Neural progenitor cell (in vitro differentiated cells): ENCODE data around the gene ATP6V0A4. TPM values are rescaled to one million over a fixed set of nuclear protein-coding genes. Genes with fewer than 3 reads are reported as not detected.

Experiments
- DNase-seq: peaks from one replicate; pipeline ENCODE4 v3.0.0-alpha.2; 2016; ENCODE audit warnings: low spot score
- H2AFZ ChIP-seq: fragments of 200-600 bp; sonication (generic); replicated peaks from 2 replicates; pipeline ENCODE4 v1.6.1; 2016; ENCODE audit warnings: antibody characterized with exemption
- H3F3A ChIP-seq: fragments of 200-600 bp; sonication (generic); 2 replicates; pipeline ENCODE4 v1.6.1; 2016; ENCODE audit warnings: antibody characterized with exemption, low read depth
- H3K27ac ChIP-seq: fragments of 200-600 bp; sonication (generic); 2 replicates; pipeline ENCODE4 v1.5.1; 2016; ENCODE audit warnings: mild to moderate bottlenecking
- H3K27me3 ChIP-seq: fragments of 200-600 bp; sonication (generic); 2 replicates; pipeline ENCODE4 v1.6.1; 2016; ENCODE audit warnings: mild to moderate bottlenecking, moderate library complexity
- H3K36me3 ChIP-seq: fragments of 200-600 bp; sonication (generic); 2 replicates; pipeline ENCODE4 v1.5.1; 2016
- H3K4me1 ChIP-seq: fragments of 200-600 bp; sonication (generic); 2 replicates; pipeline ENCODE4 v1.6.1; 2016; ENCODE audit warnings: mixed run types
- H3K4me2 ChIP-seq: fragments of 200-600 bp; sonication (generic); 2 replicates; pipeline ENCODE4 v1.6.1; 2016
- H3K4me3 ChIP-seq: fragments of 200-600 bp; sonication (generic); 2 replicates; pipeline ENCODE4 v1.5.1; 2016
- H3K79me2 ChIP-seq: fragments of 200-600 bp; sonication (generic); 2 replicates; pipeline ENCODE4 v1.6.1; 2016; ENCODE audit warnings: low read depth
- H3K9ac ChIP-seq: fragments of 200-600 bp; sonication (generic); 2 replicates; pipeline ENCODE4 v1.6.1; 2016
- H3K9me3 ChIP-seq: fragments of 200-600 bp; sonication (generic); 2 replicates; pipeline ENCODE4 v1.5.1; 2016; ENCODE audit warnings: low read depth
- H4K20me1 ChIP-seq: fragments of 200-600 bp; sonication (generic); 2 replicates; pipeline ENCODE4 v1.6.1; 2016; ENCODE audit warnings: low read depth
- H3K27ac Mint-ChIP-seq: 3 replicates; pipeline ENCODE4 v1.8.0; 2021; ENCODE audit warnings: mixed read lengths
- H3K27me3 Mint-ChIP-seq: 2 replicates; pipeline ENCODE4 v1.8.0; 2022; ENCODE audit warnings: low read depth, mild to moderate bottlenecking, inconsistent platforms, moderate library complexity, mixed read lengths; ENCODE audit not compliant: insufficient read depth
- H3K36me3 Mint-ChIP-seq: 3 replicates; pipeline ENCODE4 v1.8.0; 2021; ENCODE audit warnings: mixed read lengths
- H3K4me1 Mint-ChIP-seq: 3 replicates; pipeline ENCODE4 v1.8.0; 2021; ENCODE audit warnings: mixed read lengths
- H3K4me3 Mint-ChIP-seq: 3 replicates; pipeline ENCODE4 v1.8.0; 2021; ENCODE audit warnings: mild to moderate bottlenecking, moderate library complexity, mixed read lengths
- H3K9me3 Mint-ChIP-seq: 3 replicates; pipeline ENCODE4 v1.8.0; 2020; ENCODE audit warnings: mixed read lengths
- CTCF ChIP-seq: fragments of 200-600 bp; sonication (generic); IDR thresholded peaks from 2 replicates; pipeline ENCODE4 v1.5.1; 2017; ENCODE audit warnings: antibody characterized with exemption, mild to moderate bottlenecking
- EZH2 ChIP-seq: fragments of 200-600 bp; sonication (generic); IDR thresholded peaks from 2 replicates; pipeline ENCODE4 v1.6.1; 2017; ENCODE audit warnings: antibody characterized with exemption, mild to moderate bottlenecking, moderate library complexity
- EZH2phosphoT487 ChIP-seq: fragments of 200-600 bp; sonication (generic); IDR thresholded peaks from 2 replicates; pipeline ENCODE4 v1.6.1; 2017; ENCODE audit warnings: antibody characterized with exemption
- total RNA-seq: library from RNA; depleted of rRNA; stranded (reverse); fragments of >200 nt; gene quantifications from 2 replicates; pipeline ENCODE4 v1.2.3, GENCODE V29; 2015; ENCODE audit warnings: low replicate concordance

The ATP6V0A4 gene
- total RNA-seq, 1 donor from 2014 or later = 0.36 TPM

- Histone ChIP-seq H3K4me3 (no peak overlapping the region), H3K27ac (no peak overlapping the region), H3K4me1 (peaks cover 7% of the 10 kb centered on the region), H3K79me2 (no peaks in the 10 kb centered on the region), H3K27me3 (no peaks in the 10 kb centered on the region), H4K20me1 (no peaks in the 10 kb centered on the region), H3F3A (peaks cover 16% of the 10 kb centered on the region), H3K9me3 (no peaks in the 10 kb centered on the region), H3K9ac (no peak overlapping the region), H3K4me2 (no peak overlapping the region), H2AFZ (no peak overlapping the region), H3K36me3 (no peaks in the 10 kb centered on the region)
- H3K27ac Mint-ChIP-seq = no peak overlapping the region
- no peaks in the 10 kb centered on the region for H3K27me3 Mint-ChIP-seq
- H3K36me3 Mint-ChIP-seq = no peaks in the 10 kb centered on the region
- no peak for DNase-seq
- TF ChIP-seq EZH2 = no peak
- no peak for TF ChIP-seq CTCF
- no peak for TF ChIP-seq EZH2phosphoT487
- no peaks in the 10 kb centered on the region for H3K9me3 Mint-ChIP-seq
- peaks cover 21% of the 10 kb centered on the region for H3K4me1 Mint-ChIP-seq
- no peak overlapping the region for H3K4me3 Mint-ChIP-seq
Measured at GRCh38 chr7:138667535-138668228, 130.3 kb downstream of the ATP6V0A4 start.

- DNase-seq = no peak
- no peak overlapping the region for H3K4me2 ChIP-seq
- peaks cover 7% of the 10 kb centered on the region for H3K4me1 ChIP-seq
- no peak overlapping the region for H3K4me3 ChIP-seq
- no peak overlapping the region for H3K27ac ChIP-seq
- H2AFZ ChIP-seq = no peak overlapping the region
- peaks cover 27% of the 10 kb centered on the region for H3K4me1 Mint-ChIP-seq
- no peak overlapping the region for H3K27ac Mint-ChIP-seq
- TF ChIP-seq EZH2 (no peak), EZH2phosphoT487 (no peak), CTCF (no peak)
- H4K20me1 ChIP-seq = no peaks in the 10 kb centered on the region
- H3F3A ChIP-seq = peaks cover 16% of the 10 kb centered on the region
- H3K79me2 ChIP-seq = no peaks in the 10 kb centered on the region
- H3K27me3 Mint-ChIP-seq = no peaks in the 10 kb centered on the region
- no peaks in the 10 kb centered on the region for H3K36me3 Mint-ChIP-seq
- no peak overlapping the region for H3K4me3 Mint-ChIP-seq
- H3K27me3 ChIP-seq = no peaks in the 10 kb centered on the region
- H3K9me3 Mint-ChIP-seq = no peaks in the 10 kb centered on the region
- H3K36me3 ChIP-seq = no peaks in the 10 kb centered on the region
- no peak overlapping the region for H3K9ac ChIP-seq
- no peaks in the 10 kb centered on the region for H3K9me3 ChIP-seq
Measured at GRCh38 chr7:138666385-138666784, 131.6 kb downstream of the ATP6V0A4 start.

GRCh38 chr7:138665669-138666140, 132.3 kb downstream of the ATP6V0A4 start:
- TF ChIP-seq CTCF (no peak), EZH2 (no peak), EZH2phosphoT487 (no peak)
- no peaks in the 10 kb centered on the region for H3K36me3 ChIP-seq
- DNase-seq = no peak
- no peaks in the 10 kb centered on the region for H3K27me3 ChIP-seq
- H3K4me3 Mint-ChIP-seq = no peak overlapping the region
- H3K36me3 Mint-ChIP-seq = no peaks in the 10 kb centered on the region
- H3K27me3 Mint-ChIP-seq = no peaks in the 10 kb centered on the region
- H3K79me2 ChIP-seq = no peaks in the 10 kb centered on the region
- peaks cover 11% of the 10 kb centered on the region for H3K4me1 ChIP-seq
- H2AFZ ChIP-seq = no peak overlapping the region
- no peak overlapping the region for H3K4me3 ChIP-seq
- no peaks in the 10 kb centered on the region for H3K9me3 Mint-ChIP-seq
- no peaks in the 10 kb centered on the region for H3K9me3 ChIP-seq
- H3K9ac ChIP-seq = no peak overlapping the region
- H3K4me2 ChIP-seq = no peak overlapping the region
- H3K27ac ChIP-seq = no peak overlapping the region
- H3K27ac Mint-ChIP-seq = no peak overlapping the region
- peaks cover 16% of the 10 kb centered on the region for H3F3A ChIP-seq
- no peaks in the 10 kb centered on the region for H4K20me1 ChIP-seq
- peaks cover 30% of the 10 kb centered on the region for H3K4me1 Mint-ChIP-seq
